PFSK-1 (cell line): ENCODE measurements around the gene GPR17.

ENCODE experiments used
- FOXP2 ChIP-seq: optimal IDR thresholded peaks from 2 replicates; pipeline ENCODE3; 2011; ENCODE audit warnings: borderline replicate concordance, control low read depth, inconsistent platforms; ENCODE audit not compliant: insufficient read depth; ENCODE audit errors: extremely low read length, extremely low read depth
- POLR2AphosphoS5 ChIP-seq: IDR thresholded peaks from 2 replicates; pipeline ENCODE4 v1.6.1; 2012; ENCODE audit warnings: low read depth, mild to moderate bottlenecking, control low read depth, low read length, moderate library complexity
- SIN3A ChIP-seq: IDR thresholded peaks from 2 replicates; pipeline ENCODE4 v1.6.1; 2012; ENCODE audit warnings: mild to moderate bottlenecking, low read length, moderate library complexity, borderline replicate concordance; ENCODE audit not compliant: insufficient read depth
- TAF1 ChIP-seq: IDR thresholded peaks from 2 replicates; pipeline ENCODE4 v1.6.1; 2012; ENCODE audit warnings: low read length, control low read depth, borderline replicate concordance; ENCODE audit not compliant: insufficient read depth
- TF ChIP-seq, protein P1 (sequence below), 2 experiments: IDR thresholded peaks; 2 replicates each; pipeline versions ENCODE4 v1.6.1 to v1.8.0; 2011 to 2012; ENCODE audit warnings: low read depth in 2 of 2, low read length in 2 of 2, control low read depth in 1 of 2, inconsistent platforms in 1 of 2, mild to moderate bottlenecking in 1 of 2, moderate library complexity in 1 of 2; ENCODE audit not compliant: insufficient read depth in 1 of 2

GPR17 gene

DNA sequence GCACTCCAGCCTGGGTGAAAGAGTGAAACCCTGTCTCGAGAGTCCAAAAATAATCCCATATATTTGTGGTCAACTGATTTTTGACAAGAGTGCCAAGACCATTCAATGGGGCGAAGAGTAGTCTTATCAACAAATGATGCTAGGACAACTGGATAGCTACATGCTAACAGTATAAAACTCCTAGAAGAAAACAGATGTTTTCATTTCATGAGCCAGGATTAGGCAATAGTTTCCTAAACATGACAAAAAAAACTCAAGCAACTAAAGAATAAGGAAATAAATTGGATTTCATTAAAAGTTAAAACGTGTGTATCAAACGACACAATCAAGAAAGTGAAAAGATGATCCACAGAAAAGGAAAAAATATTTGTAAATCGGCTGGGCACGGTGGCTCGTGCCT lies 23.1 kb downstream of the GPR17 start:
- no peak for TF ChIP-seq TAF1
- TF ChIP-seq, protein P1, sequence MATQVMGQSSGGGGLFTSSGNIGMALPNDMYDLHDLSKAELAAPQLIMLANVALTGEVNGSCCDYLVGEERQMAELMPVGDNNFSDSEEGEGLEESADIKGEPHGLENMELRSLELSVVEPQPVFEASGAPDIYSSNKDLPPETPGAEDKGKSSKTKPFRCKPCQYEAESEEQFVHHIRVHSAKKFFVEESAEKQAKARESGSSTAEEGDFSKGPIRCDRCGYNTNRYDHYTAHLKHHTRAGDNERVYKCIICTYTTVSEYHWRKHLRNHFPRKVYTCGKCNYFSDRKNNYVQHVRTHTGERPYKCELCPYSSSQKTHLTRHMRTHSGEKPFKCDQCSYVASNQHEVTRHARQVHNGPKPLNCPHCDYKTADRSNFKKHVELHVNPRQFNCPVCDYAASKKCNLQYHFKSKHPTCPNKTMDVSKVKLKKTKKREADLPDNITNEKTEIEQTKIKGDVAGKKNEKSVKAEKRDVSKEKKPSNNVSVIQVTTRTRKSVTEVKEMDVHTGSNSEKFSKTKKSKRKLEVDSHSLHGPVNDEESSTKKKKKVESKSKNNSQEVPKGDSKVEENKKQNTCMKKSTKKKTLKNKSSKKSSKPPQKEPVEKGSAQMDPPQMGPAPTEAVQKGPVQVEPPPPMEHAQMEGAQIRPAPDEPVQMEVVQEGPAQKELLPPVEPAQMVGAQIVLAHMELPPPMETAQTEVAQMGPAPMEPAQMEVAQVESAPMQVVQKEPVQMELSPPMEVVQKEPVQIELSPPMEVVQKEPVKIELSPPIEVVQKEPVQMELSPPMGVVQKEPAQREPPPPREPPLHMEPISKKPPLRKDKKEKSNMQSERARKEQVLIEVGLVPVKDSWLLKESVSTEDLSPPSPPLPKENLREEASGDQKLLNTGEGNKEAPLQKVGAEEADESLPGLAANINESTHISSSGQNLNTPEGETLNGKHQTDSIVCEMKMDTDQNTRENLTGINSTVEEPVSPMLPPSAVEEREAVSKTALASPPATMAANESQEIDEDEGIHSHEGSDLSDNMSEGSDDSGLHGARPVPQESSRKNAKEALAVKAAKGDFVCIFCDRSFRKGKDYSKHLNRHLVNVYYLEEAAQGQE (IDR thresholded peaks at IDR 0.05; ENCODE audit: insufficient read depth in 1 of 2, low read depth in 2 of 2, low read length in 2 of 2): no peak
- no peak for TF ChIP-seq SIN3A
- no peak for TF ChIP-seq POLR2AphosphoS5
- TF ChIP-seq FOXP2: no peak

DNA sequence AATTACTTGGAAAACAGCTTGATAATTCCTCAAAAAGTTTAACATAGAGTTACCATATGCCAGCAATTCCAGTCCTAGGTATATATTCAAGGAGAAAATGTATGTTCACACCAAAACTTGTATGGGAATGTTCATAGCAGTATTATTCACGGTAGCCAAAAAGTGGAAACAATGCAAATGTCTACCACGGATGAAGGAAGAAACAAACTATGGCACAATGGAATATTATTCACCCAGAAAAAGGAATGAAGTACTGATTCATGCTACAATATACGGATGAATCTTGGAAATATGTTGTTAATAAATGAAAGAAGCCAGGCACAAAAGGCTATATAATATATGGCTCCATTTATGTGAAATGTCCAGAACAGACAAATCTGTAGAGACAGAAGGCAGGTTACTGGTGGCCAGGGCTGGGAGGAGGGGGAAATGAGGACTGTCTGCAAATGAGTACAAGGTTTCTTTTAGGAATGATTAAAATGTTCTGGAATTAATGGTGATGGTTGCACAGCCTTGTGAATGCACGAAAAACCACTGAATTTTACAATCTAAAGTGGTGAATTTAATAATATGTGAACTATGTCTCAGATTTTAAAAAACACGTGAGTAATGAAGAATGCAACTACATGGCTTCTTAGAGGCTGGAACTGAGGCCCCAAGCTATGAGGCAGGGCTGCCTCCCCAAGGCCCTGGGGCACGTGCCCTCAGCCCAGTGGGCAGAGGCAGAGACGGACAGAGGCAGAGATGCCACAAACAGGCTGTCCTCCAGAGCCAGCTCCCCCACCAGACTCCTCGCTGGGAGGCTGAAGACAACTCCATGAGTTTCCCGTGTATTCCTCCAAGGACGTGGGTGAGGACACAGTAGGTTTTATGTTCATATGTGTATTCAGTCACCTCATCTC lies 24.4 kb downstream of the GPR17 start:
- TF ChIP-seq SIN3A: no peak
- no peak for TF ChIP-seq FOXP2
- TF ChIP-seq, protein P1 (IDR thresholded peaks at IDR 0.05; ENCODE audit: insufficient read depth in 1 of 2, low read depth in 2 of 2, low read length in 2 of 2): no peak
- TF ChIP-seq TAF1: no peak
- no peak for TF ChIP-seq POLR2AphosphoS5

DNA sequence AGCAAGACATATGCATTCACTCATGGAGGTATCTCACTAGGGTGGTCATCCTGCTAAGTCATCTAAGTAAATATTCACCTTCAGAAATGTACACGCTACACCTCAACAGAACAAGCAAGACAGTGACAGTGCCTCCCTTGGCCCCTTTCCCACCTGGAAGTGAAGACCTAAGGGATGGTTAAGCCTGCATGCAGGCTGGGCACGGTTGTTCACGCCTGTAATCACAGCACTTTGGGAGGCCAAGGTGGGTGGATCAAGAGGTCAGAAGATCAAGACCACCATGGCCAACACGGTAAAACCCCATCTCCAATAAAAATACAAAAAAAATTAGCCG lies 25.0 kb downstream of the GPR17 start:
- TF ChIP-seq TAF1 (no peak), POLR2AphosphoS5 (no peak), FOXP2 (no peak), SIN3A (no peak)
- TF ChIP-seq, protein P1 (IDR thresholded peaks at IDR 0.05; ENCODE audit: insufficient read depth in 1 of 2, low read depth in 2 of 2, low read length in 2 of 2): no peak

DNA sequence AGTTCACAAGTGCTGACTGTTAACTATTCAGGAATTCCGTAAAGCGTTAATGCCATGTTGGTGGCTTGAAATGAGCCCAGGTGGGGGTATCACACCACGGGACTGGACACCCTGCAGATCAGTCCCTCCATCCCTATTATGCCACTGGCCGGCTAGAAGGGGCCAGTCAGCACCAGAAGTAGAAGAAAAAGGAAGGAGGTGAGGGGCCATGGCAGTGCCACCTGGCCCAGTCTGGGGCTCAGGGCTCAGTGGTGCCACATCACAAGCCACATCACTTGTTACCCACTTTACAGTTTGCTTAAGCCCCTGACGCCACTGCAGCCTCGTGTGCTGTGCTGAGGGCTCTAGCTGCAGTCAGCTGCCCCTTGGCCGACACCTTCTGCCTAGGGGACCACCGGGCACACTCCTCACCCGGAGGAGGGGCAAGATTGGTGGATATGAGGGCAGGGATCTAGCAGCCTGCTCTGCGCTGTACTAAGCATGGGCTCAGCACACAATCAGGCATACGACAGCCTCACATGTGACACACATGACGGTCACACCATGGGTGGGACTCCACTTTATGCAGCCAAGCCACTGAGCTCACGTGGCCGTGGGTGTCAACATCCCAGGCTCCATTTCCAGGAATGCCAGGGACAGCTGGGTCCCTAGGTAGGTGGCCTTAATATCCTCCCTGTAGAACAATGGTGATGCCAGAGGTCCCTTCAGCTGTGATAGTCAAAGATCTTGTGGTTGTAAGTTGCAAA lies 25.8 kb downstream of the GPR17 start:
- TF ChIP-seq TAF1: no peak
- TF ChIP-seq FOXP2: no peak
- TF ChIP-seq SIN3A: no peak
- no peak for TF ChIP-seq POLR2AphosphoS5

DNA sequence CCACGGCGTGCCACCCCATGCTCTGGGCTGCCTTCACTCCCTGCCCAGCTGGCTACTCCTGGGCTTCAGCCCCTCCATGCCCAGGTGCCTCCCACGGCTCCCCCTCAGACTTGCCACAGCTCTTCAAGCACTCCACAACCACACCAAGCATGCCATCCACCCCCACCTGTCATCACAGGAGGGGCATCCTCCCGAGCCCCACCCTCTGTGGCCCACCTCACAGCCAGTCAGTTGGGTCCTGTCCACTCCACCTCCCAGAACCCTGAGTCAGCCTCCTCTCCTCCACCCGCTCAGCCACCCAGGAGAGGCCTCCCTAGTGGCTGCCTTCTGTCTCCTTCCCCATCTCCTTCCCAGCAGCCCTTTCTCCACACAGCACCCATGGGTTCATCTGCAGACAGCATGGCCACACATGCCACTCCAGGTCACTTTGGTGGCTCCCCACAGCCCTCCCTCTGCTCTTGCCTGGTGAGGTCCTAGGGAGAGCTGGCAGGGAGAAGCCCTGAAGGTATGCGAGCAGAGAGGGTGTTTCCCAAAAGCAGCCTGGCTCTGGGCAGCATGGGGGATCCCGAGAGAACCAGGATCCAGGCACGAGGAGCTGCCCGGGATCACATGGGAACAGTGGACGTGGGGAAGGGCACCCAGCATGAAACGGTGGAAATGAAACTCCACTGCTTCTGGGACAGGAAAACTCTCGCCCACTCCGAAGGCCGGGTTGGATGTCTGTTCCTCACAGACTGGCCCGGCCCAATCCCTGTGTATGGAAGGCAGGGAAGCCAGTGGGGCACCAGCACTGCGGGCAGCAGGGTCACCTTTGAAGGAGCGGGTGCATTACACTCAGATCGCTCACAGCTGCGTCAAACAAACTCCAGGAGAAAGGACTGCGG lies 26.6 kb downstream of the GPR17 start:
- TF ChIP-seq TAF1: no peak
- no peak for TF ChIP-seq SIN3A
